GM18526 (cell line): Measurements from ENCODE around the gene RSRC1.

Experiments used
- POLR2A ChIP-seq: IDR thresholded peaks from 3 replicates; pipeline ENCODE4 v1.6.1; 2011; ENCODE audit not compliant: insufficient read length; ENCODE audit errors: extremely low read depth

The RSRC1 gene, protein sequence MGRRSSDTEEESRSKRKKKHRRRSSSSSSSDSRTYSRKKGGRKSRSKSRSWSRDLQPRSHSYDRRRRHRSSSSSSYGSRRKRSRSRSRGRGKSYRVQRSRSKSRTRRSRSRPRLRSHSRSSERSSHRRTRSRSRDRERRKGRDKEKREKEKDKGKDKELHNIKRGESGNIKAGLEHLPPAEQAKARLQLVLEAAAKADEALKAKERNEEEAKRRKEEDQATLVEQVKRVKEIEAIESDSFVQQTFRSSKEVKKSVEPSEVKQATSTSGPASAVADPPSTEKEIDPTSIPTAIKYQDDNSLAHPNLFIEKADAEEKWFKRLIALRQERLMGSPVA

DNA sequence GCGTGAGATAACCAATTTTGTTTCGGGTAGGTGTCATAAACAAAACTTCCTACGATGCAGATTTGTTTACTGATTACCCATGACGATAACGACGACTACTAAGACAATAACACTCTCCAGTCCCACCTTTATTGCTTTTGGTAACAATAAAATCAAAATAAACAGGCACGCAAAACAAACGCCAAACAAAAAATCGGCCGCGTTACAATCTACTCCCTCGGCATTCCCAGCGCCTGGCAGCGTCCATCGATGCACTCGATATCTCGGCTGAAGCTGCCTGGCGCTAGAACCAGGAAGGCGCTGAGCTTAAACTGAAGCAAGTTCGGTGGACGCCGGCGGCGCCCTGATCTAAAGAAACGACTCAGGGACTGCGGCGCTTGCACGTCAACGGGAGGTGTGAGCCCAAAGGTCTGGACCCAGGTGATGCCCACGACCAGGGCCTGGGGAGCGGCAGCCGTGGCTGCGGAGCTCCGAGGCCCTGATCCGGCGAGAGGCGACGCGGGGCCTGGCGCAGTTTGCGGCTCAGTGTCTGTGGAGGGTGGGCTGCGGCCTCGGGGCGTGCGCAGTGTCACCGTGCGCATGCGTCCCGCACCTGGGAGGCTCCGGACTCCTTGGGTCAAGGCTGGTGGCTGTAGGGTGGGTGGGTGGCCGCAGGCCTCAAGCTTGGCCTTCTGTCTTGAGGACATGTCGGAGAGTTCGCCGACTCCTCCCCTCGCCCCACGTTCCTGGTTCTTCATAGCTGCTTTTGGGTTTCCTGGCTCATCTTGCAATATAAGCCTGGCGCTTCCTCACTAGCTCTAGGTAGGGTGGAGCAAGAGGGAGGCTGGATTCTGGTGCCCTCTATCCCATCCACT lies at the start of gene RSRC1:
TSS of gene RSRC1 (plus strand) at position 286 of the 854 bp plus-strand sequence. CDS start 12,016 bp downstream, outside the sequence.
- TF ChIP-seq POLR2A = peak; percentile 71

GRCh38 chr3:158072790-158073189 lies 37.1 kb upstream of the RSRC1 start:
- no peak for TF ChIP-seq POLR2A

DNA sequence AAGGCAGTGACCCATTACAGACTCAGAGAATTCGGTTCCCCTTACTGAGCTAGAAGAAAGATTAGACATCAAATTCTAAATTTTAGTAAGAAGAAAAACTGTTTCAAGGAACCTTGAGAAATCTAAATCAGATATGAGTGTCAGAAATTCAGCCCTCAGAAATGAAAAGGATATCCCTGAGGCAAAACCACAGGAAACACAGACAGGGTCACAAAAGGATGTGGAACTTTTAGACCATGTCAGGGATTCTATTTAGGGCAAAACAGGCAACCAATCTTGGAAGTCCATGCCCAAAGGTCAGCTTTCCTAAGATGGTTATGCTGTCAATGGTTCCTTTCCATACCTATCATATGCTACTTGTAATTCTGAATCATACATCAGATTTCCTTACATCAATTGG lies 35.3 kb upstream of the RSRC1 start:
- TF ChIP-seq POLR2A = no peak

- TF ChIP-seq POLR2A = no peak
These were observed 30.3 kb upstream of the RSRC1 start for GRCh38 chr3:158079599-158079998.

GRCh38 chr3:158084651-158085050 lies 25.2 kb upstream of the RSRC1 start:
- TF ChIP-seq POLR2A = no peak

- TF ChIP-seq POLR2A = no peak
These were observed 24.5 kb upstream of the RSRC1 start for GRCh38 chr3:158085358-158085757.

DNA sequence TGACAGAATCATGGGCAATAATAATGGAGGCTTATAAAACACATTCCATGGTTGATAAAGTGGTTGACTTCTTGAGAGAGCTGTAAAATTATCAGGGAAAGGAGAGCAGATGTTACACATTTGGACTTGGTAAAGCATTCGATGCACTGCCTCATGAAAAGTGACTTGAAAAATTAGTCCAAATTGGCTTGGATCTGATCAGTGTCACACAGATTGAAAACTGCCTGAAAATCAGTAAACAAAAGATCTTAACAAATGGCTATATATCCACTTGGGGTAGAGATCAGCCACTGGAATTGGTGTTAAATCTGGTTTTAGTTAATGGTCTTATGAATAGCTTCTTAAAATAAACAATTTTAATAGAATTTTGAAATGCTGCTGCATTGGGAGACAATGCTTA lies 24.0 kb upstream of the RSRC1 start:
- no peak for TF ChIP-seq POLR2A

- no peak for TF ChIP-seq POLR2A
These were observed 23.5 kb upstream of the RSRC1 start for GRCh38 chr3:158086361-158086760.

DNA sequence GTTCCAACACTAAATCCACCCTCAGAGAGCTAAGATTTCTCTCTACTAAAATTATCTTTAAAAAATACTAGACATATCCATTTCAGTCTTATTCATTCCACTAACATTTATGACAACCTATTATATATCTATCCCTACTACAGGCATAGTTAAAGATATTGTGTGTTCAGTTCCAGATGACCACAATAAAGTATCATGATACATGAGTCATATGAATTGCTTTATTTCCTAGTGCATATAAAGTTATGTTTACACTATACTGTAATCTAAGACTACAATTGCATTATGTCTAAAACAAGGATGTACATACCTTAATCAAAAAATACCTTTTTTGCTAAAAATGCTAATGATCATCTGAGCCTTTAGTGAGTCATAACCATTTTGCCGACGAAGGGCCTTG lies 23.1 kb upstream of the RSRC1 start:
- TF ChIP-seq POLR2A = no peak

- TF ChIP-seq POLR2A = no peak
These were observed 18.4 kb upstream of the RSRC1 start for GRCh38 chr3:158091531-158091930.

- no peak for TF ChIP-seq POLR2A
These were observed 16.4 kb upstream of the RSRC1 start for GRCh38 chr3:158093526-158093925.

GRCh38 chr3:158094235-158095110 lies 15.4 kb upstream of the RSRC1 start:
- no peak for TF ChIP-seq POLR2A

DNA sequence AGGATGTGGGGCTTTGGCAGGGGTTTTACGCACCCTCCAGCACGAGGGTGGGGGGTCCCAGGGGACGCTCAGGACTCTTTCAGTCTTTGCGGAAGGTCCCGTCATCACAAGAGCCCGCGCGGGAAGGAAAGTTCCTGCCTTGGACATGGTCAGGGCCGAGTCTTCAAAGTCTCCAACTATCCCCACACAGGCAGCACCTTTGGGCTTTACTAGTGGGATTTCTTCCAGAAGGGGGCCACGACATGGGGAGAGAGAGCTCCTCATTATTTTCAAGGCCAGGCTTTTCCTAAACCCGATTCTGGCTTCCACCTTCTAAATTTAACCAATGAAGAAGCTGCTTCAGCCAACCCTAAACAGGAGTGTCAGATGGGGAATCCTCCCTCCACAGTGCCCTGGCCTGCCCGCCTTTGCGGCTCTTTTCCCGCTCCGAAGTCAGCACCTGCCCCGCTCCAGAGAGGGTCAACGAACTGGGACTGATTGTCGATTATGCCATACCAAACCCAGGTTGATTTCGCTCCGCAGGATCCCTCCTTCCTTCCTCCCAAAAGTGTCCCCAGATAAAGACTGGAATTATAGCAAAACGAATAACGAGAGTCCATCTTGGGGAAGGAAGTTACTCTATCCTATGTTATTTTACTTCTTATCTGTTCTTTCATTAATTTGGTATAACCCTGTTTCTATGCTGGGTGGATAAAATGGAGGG lies 14.6 kb upstream of the RSRC1 start:
- TF ChIP-seq POLR2A = no peak

- TF ChIP-seq POLR2A = no peak
These were observed 13.8 kb upstream of the RSRC1 start for GRCh38 chr3:158095814-158096704.
